Keratinocyte (primary cell): ENCODE measurements around the gene AP2A1.

Experiments
- CTCF ChIP-seq, 3 experiments: IDR thresholded peaks in 1 of 3; conservative IDR thresholded peaks in 1 of 3; optimal IDR thresholded peaks in 1 of 3; 2 replicates in 2 of 3; 3 replicates in 1 of 3; pipeline versions ENCODE3 to v1.5.1; 2011; ENCODE audit warnings: low read length in 3 of 3, mild to moderate bottlenecking in 3 of 3, moderate library complexity in 2 of 3, control low read depth in 1 of 3, inconsistent platforms in 1 of 3; ENCODE audit not compliant: insufficient read depth in 2 of 3; ENCODE audit errors: extremely low read depth in 1 of 3
- EZH2 ChIP-seq: IDR thresholded peaks from one replicate; pipeline ENCODE4 v1.6.1; 2012; ENCODE audit warnings: inconsistent platforms, mild to moderate bottlenecking, low read length, moderate library complexity

- TF ChIP-seq CTCF (optimal IDR thresholded peaks at IDR 0.05 in 1 of 3, IDR thresholded peaks at IDR 0.05 in 1 of 3, conservative IDR thresholded peaks at IDR 0.05 in 1 of 3; ENCODE audit: extremely low read depth in 1 of 3, insufficient read depth in 2 of 3, low read length in 3 of 3) (no peak), EZH2 (no peak)
These were observed 87.1 kb downstream of the AP2A1 start for GRCh38 chr19:49853852-49854377.
